ENCODE data around the gene GGA3.

GGA3 gene

GRCh38 chr17:75249564-75249963 lies 11.8 kb downstream of the GGA3 start:
- in situ Hi-C loops (cut with MboI; ENCODE audit: low sequenced_read_pairs): no loop called here

- in situ Hi-C loops (cut with MboI; ENCODE audit: low sequenced_read_pairs): no loop called here
Observed at GRCh38 chr17:75246404-75246803, 15.0 kb downstream of the GGA3 start.

- in situ Hi-C loops (cut with MboI; ENCODE audit: low sequenced_read_pairs): no loop called here
Observed at GRCh38 chr17:75245011-75245410, 16.4 kb downstream of the GGA3 start.

- in situ Hi-C loops (cut with MboI; ENCODE audit: low sequenced_read_pairs): no loop called here
Observed at GRCh38 chr17:75244133-75244866, 17.1 kb downstream of the GGA3 start.

GRCh38 chr17:75242461-75243042 lies 18.9 kb downstream of the GGA3 start:
- in situ Hi-C loops (cut with MboI; ENCODE audit: low sequenced_read_pairs): no loop called here

GRCh38 chr17:75241996-75242460 lies 19.4 kb downstream of the GGA3 start:
- in situ Hi-C loops (cut with MboI; ENCODE audit: low sequenced_read_pairs): no loop called here

- in situ Hi-C loops (cut with MboI; ENCODE audit: low sequenced_read_pairs): no loop called here
Observed at GRCh38 chr17:75241502-75241901, 19.9 kb downstream of the GGA3 start.

- in situ Hi-C loops (cut with MboI; ENCODE audit: low sequenced_read_pairs): no loop called here
Observed at GRCh38 chr17:75241143-75241430, 20.3 kb downstream of the GGA3 start.

GRCh38 chr17:75240394-75241142 lies 20.8 kb downstream of the GGA3 start:
- in situ Hi-C loops (cut with MboI; ENCODE audit: low sequenced_read_pairs): no loop called here

- in situ Hi-C loops (cut with MboI; ENCODE audit: low sequenced_read_pairs): no loop called here
Observed at GRCh38 chr17:75239778-75240393, 21.5 kb downstream of the GGA3 start.

GRCh38 chr17:75239214-75239613 lies 22.2 kb downstream of the GGA3 start:
- in situ Hi-C loops (cut with MboI; ENCODE audit: low sequenced_read_pairs): no loop called here

- in situ Hi-C loops (cut with MboI; ENCODE audit: low sequenced_read_pairs): no loop called here
Observed at GRCh38 chr17:75238684-75239191, 22.7 kb downstream of the GGA3 start.

- in situ Hi-C loops (cut with MboI; ENCODE audit: low sequenced_read_pairs): no loop called here
Observed at GRCh38 chr17:75238020-75238580, 23.3 kb downstream of the GGA3 start.

- in situ Hi-C loops (cut with MboI; ENCODE audit: low sequenced_read_pairs): no loop called here
Observed at GRCh38 chr17:75237100-75238014, 24.0 kb downstream of the GGA3 start.

GRCh38 chr17:75232786-75233185 lies 28.6 kb downstream of the GGA3 start:
- in situ Hi-C loops (cut with MboI; ENCODE audit: low sequenced_read_pairs): no loop called here

GRCh38 chr17:75231741-75232464 lies 29.5 kb downstream of the GGA3 start:
- in situ Hi-C loops (cut with MboI; ENCODE audit: low sequenced_read_pairs): no loop called here

GRCh38 chr17:75231071-75231470 lies 30.3 kb downstream of the GGA3 start:
- in situ Hi-C loops (cut with MboI; ENCODE audit: low sequenced_read_pairs): no loop called here

GRCh38 chr17:75228847-75229246 lies 32.6 kb downstream of the GGA3 start:
- in situ Hi-C loops (cut with MboI; ENCODE audit: low sequenced_read_pairs): no loop called here

GRCh38 chr17:75228305-75228704 lies 33.1 kb downstream of the GGA3 start:
- in situ Hi-C loops (cut with MboI; ENCODE audit: low sequenced_read_pairs): no loop called here
